CD4-positive, alpha-beta memory T cell (primary cell): ENCODE measurements around the gene PLOD1. TPM values are rescaled to one million over a fixed set of nuclear protein-coding genes. Genes with fewer than 3 reads are reported as not detected.
"Not testable (repeated sequence)": the region's sequence is repeated elsewhere in the genome, so short reads cannot be mapped to it uniquely, and the experiment has no call there.

Experiments
- CTCF ChIA-PET: fragments of 350-600 bp; sonication (Branson Sonifier 250); formaldehyde crosslinking; loops from one replicate; lab custom pipeline; 2021; ENCODE audit warnings: inconsistent platforms; ENCODE audit not compliant: partially characterized antibody; lab: Charles Lee
- POLR2A ChIA-PET: fragments of 350-600 bp; sonication (Branson Sonifier 250); formaldehyde crosslinking; loops from one replicate; lab custom pipeline; 2021; ENCODE audit not compliant: partially characterized antibody; lab: Charles Lee
- DNase-seq, 5 donors: peaks; one replicate each; pipeline versions ENCODE4 v3.0.0 to v3.0.0-alpha.2; 2020 to 2022; ENCODE audit warnings: mixed read lengths in 1 of 5
- H3K27ac ChIP-seq: one replicate; pipeline ENCODE4 v1.7.0; 2013; ENCODE audit warnings: low read depth, low read length
- H3K27me3 ChIP-seq: 2 replicates; pipeline ENCODE4 v1.7.0; 2013; ENCODE audit warnings: mild to moderate bottlenecking, low read length, moderate library complexity; ENCODE audit not compliant: insufficient read depth
- H3K36me3 ChIP-seq: 2 replicates; pipeline ENCODE4 v1.7.0; 2013; ENCODE audit warnings: mild to moderate bottlenecking, low read length, moderate library complexity; ENCODE audit not compliant: insufficient read depth
- H3K4me1 ChIP-seq: 2 replicates; pipeline ENCODE4 v1.7.0; 2013; ENCODE audit warnings: mild to moderate bottlenecking, low read length, moderate library complexity; ENCODE audit not compliant: insufficient read depth
- H3K4me3 ChIP-seq, 2 donors: one replicate each; pipeline ENCODE4 v1.7.0; 2013; ENCODE audit warnings: low read length in 2 of 2, mild to moderate bottlenecking in 1 of 2
- H3K9me3 ChIP-seq, 2 donors: one replicate each; pipeline ENCODE4 v1.7.0; 2013; ENCODE audit warnings: low read length in 2 of 2, control low read depth in 1 of 2; ENCODE audit not compliant: control insufficient read depth in 1 of 2
- H3K27ac Mint-ChIP-seq, 7 donors: one replicate each; pipeline ENCODE4 v1.8.0; 2020 to 2021; ENCODE audit warnings: mixed read lengths in 7 of 7, mild to moderate bottlenecking in 6 of 7, inconsistent platforms in 3 of 7, moderate library complexity in 3 of 7
- H3K27me3 Mint-ChIP-seq, 2 donors: one replicate each; pipeline ENCODE4 v1.8.0; 2020 to 2021; ENCODE audit warnings: mixed read lengths in 2 of 2
- H3K36me3 Mint-ChIP-seq, 2 donors: one replicate each; pipeline ENCODE4 v1.8.0; 2020 to 2021; ENCODE audit warnings: mixed read lengths in 2 of 2, inconsistent platforms in 1 of 2, mild to moderate bottlenecking in 1 of 2
- H3K4me1 Mint-ChIP-seq, 4 donors: one replicate each; pipeline ENCODE4 v1.8.0; 2020 to 2021; ENCODE audit warnings: mixed read lengths in 4 of 4, mild to moderate bottlenecking in 1 of 4
- H3K4me3 Mint-ChIP-seq, 8 donors: one replicate each; pipeline ENCODE4 v1.8.0; 2020 to 2021; ENCODE audit warnings: mixed read lengths in 8 of 8, mild to moderate bottlenecking in 7 of 8, moderate library complexity in 6 of 8, inconsistent platforms in 3 of 8
- H3K9me3 Mint-ChIP-seq, 8 donors: one replicate each; pipeline ENCODE4 v1.8.0; 2020 to 2021; ENCODE audit warnings: mixed read lengths in 8 of 8, mild to moderate bottlenecking in 5 of 8, inconsistent platforms in 3 of 8, moderate library complexity in 1 of 8
- intact Hi-C: fragments of 100-400 bp; cut with micrococcal nuclease; formaldehyde crosslinking; loops from one replicate; pipeline ENCODE4 v1.15.1; 2023
- polyA plus RNA-seq, 2 donors: library from polyadenylated mRNA; unstranded; fragments of 300-500 nt; fragmentation: Illumina TruSeq; gene quantifications; one replicate each; pipeline ENCODE4 v1.2.3, GENCODE V29; 2021
- total RNA-seq, 2 experiments: library from RNA; stranded (reverse); gene quantifications; one replicate each; pipeline ENCODE4 v1.2.3, GENCODE V29; 2021

PLOD1 gene
- total and polyA plus RNA-seq, 4 experiments from 2014 or later: 2.5 to 3.6 (median 2.8) TPM

- POLR2A ChIA-PET: interaction anchor here (1.9 kb wide), 1 partner anchor 16 kb away, joined by 4 read pairs; no protein-coding TSS in a partner anchor
- Mint-ChIP-seq H3K27me3 (peaks cover 12 to 17% of the 10 kb centered on the region in 2 donors), H3K4me1 (no peaks in the 10 kb centered on the region), H3K9me3 (no peaks in the 10 kb centered on the region), H3K36me3 (no peaks in the 10 kb centered on the region), H3K27ac (no peak overlapping the region), H3K4me3 (no peak overlapping the region)
- no peaks in the 10 kb centered on the region for H3K9me3 ChIP-seq
- CTCF ChIA-PET: interaction anchor here (1.2 to 2.6 kb wide), 3 partner anchors 24 to 53 kb away, joined by 3 to 40 read pairs (median 5); no protein-coding TSS in a partner anchor
- no peak overlapping the region for H3K27ac ChIP-seq
- H3K4me3 ChIP-seq: no peak overlapping the region
- peaks cover 5% of the 10 kb centered on the region for H3K4me1 ChIP-seq
- no peaks in the 10 kb centered on the region for H3K36me3 ChIP-seq
- peaks cover 7% of the 10 kb centered on the region for H3K27me3 ChIP-seq
- intact Hi-C loops: no loop called here
- no peak for DNase-seq
These were observed 42.9 kb upstream of the PLOD1 start for GRCh38 chr1:11891433-11892186.

- Mint-ChIP-seq H3K4me3 (no peak overlapping the region), H3K27me3 (peaks cover 18 to 26% of the 10 kb centered on the region in 2 donors)
- CTCF ChIA-PET: interaction anchor here (1.2 to 2.6 kb wide), 2 partner anchors 14 to 55 kb away, joined by 4 to 40 read pairs; no protein-coding TSS in a partner anchor
These were observed 40.6 kb upstream of the PLOD1 start for GRCh38 chr1:11893907-11894251.

GRCh38 chr1:11894501-11894900 lies 40.0 kb upstream of the PLOD1 start:
- not testable (repeated sequence) for H3K4me3 ChIP-seq, H3K9me3 ChIP-seq, H3K4me3 Mint-ChIP-seq, DNase-seq, H3K27ac Mint-ChIP-seq, H3K4me1 ChIP-seq, H3K27ac ChIP-seq, H3K4me1 Mint-ChIP-seq, H3K9me3 Mint-ChIP-seq, H3K36me3 ChIP-seq, H3K36me3 Mint-ChIP-seq
- peaks cover 23 to 32% of the 10 kb centered on the region in 2 donors for H3K27me3 Mint-ChIP-seq
- ChIA-PET CTCF (interaction anchor here (0.9 to 1.2 kb wide), 2 partner anchors 13 to 55 kb away, joined by 3 to 4 read pairs; no protein-coding TSS in a partner anchor), POLR2A (interaction anchor here (1.7 kb wide), 1 partner anchor 13 kb away, joined by 9 read pairs; no protein-coding TSS in a partner anchor)
- H3K27me3 ChIP-seq: peaks cover 17% of the 10 kb centered on the region
- intact Hi-C loops: loop anchor here (1.0 kb wide), 1 partner anchor 56 kb away; no protein-coding TSS in a partner anchor

More at GRCh38 chr1:11893907-11894251, 40.6 kb upstream of the PLOD1 start:
- Histone ChIP-seq H3K4me1 (peaks cover 5% of the 10 kb centered on the region), H3K4me3 (no peak overlapping the region), H3K27ac (no peak overlapping the region), H3K36me3 (no peaks in the 10 kb centered on the region), H3K9me3 (no peaks in the 10 kb centered on the region), H3K27me3 (peaks cover 12% of the 10 kb centered on the region)
- Mint-ChIP-seq H3K27ac (no peak overlapping the region), H3K4me1 (no peaks in the 10 kb centered on the region), H3K9me3 (no peaks in the 10 kb centered on the region), H3K36me3 (no peaks in the 10 kb centered on the region)
- peak; percentile 58 to 67 (median 58) for DNase-seq
- intact Hi-C loops: loop anchor here (1.0 kb wide), 1 partner anchor 56 kb away; no protein-coding TSS in a partner anchor
- POLR2A ChIA-PET: interaction anchor here (1.7 kb wide), 1 partner anchor 14 kb away, joined by 9 read pairs; no protein-coding TSS in a partner anchor

- no peaks in the 10 kb centered on the region for H3K4me1 Mint-ChIP-seq
- H3K27me3 ChIP-seq: peaks cover 25% of the 10 kb centered on the region
- DNase-seq: no peak
- H3K9me3 ChIP-seq: no peaks in the 10 kb centered on the region
- no peaks in the 10 kb centered on the region for H3K36me3 Mint-ChIP-seq
- CTCF ChIA-PET: no interaction called here
- H3K27ac ChIP-seq: no peak overlapping the region
- peaks cover 25 to 30% of the 10 kb centered on the region in 2 donors for H3K27me3 Mint-ChIP-seq
- POLR2A ChIA-PET: interaction anchor here (2.2 kb wide), 1 partner anchor 10 kb away, joined by 12 read pairs; no protein-coding TSS in a partner anchor
- no peak overlapping the region for H3K4me3 Mint-ChIP-seq
- intact Hi-C loops: no loop called here
- H3K4me3 ChIP-seq: no peak overlapping the region
- H3K36me3 ChIP-seq: no peaks in the 10 kb centered on the region
- H3K9me3 Mint-ChIP-seq: peaks cover 0 to 2% (median 0%) of the 10 kb centered on the region in 8 donors
- H3K4me1 ChIP-seq: peaks cover 5% of the 10 kb centered on the region
- H3K27ac Mint-ChIP-seq: no peak overlapping the region
These were observed 36.3 kb upstream of the PLOD1 start for GRCh38 chr1:11898086-11898785.

GRCh38 chr1:11898831-11899467 lies 35.6 kb upstream of the PLOD1 start:
- intact Hi-C loops: no loop called here
- Mint-ChIP-seq H3K36me3 (no peaks in the 10 kb centered on the region), H3K27me3 (peaks cover 20 to 30% of the 10 kb centered on the region in 2 donors)

GRCh38 chr1:11901446-11901845 lies 33.1 kb upstream of the PLOD1 start:
- intact Hi-C loops, POLR2A ChIA-PET, H3K36me3 Mint-ChIP-seq, H3K4me3 ChIP-seq, H3K27ac Mint-ChIP-seq, H3K36me3 ChIP-seq, H3K9me3 ChIP-seq, DNase-seq, H3K27ac ChIP-seq, CTCF ChIA-PET: not testable (repeated sequence)
- Mint-ChIP-seq H3K4me3 (peak overlapping the region in 1 of 8 donors; percentile 10), H3K4me1 (peaks cover 6 to 17% (median 13%) of the 10 kb centered on the region in 4 donors), H3K27me3 (peaks cover 21 to 23% of the 10 kb centered on the region in 2 donors), H3K9me3 (peaks cover 0 to 11% (median under 1%) of the 10 kb centered on the region in 8 donors)
- H3K27me3 ChIP-seq: peaks cover 18% of the 10 kb centered on the region
- peaks cover 19% of the 10 kb centered on the region for H3K4me1 ChIP-seq

More at GRCh38 chr1:11898831-11899467, 35.6 kb upstream of the PLOD1 start:
- Histone ChIP-seq H3K36me3 (no peaks in the 10 kb centered on the region), H3K27me3 (peaks cover 25% of the 10 kb centered on the region), H3K9me3 (no peaks in the 10 kb centered on the region), H3K4me3 (no peak overlapping the region), H3K4me1 (no peaks in the 10 kb centered on the region), H3K27ac (no peak overlapping the region)
- Mint-ChIP-seq H3K9me3 (peaks cover 0 to 2% (median 0%) of the 10 kb centered on the region in 8 donors), H3K27ac (no peak overlapping the region), H3K4me1 (no peaks in the 10 kb centered on the region), H3K4me3 (no peak overlapping the region)
- ChIA-PET CTCF (interaction anchor here (1.1 kb wide), 1 partner anchor 9 kb away, joined by 3 read pairs; no protein-coding TSS in a partner anchor), POLR2A (interaction anchor here (2.2 kb wide), 1 partner anchor 9 kb away, joined by 12 read pairs; no protein-coding TSS in a partner anchor)
- no peak for DNase-seq
